HepG2 (cell line): ENCODE measurements around the gene RGS19. TPM values are rescaled to one million over a fixed set of nuclear protein-coding genes. Genes with fewer than 3 reads are reported as not detected.

Source experiments
- BCL6 ChIP-seq: IDR thresholded peaks from 2 replicates; pipeline ENCODE4 v1.6.1; 2016; ENCODE audit warnings: missing genetic modification reagents, missing compliant biosample characterization
- NR2F6 ChIP-seq, 2 experiments: IDR thresholded peaks; 2 replicates each; pipeline ENCODE4 v1.6.1; 2016; ENCODE audit warnings: antibody characterized with exemption in 1 of 2, mild to moderate bottlenecking in 1 of 2
- ZNF629 ChIP-seq: sonication (generic); formaldehyde crosslinking; conservative IDR thresholded peaks from 2 replicates; pipeline ENCODE4 v1.5.0; 2020; ENCODE audit warnings: missing genetic modification reagents
- polyA plus RNA-seq, 8 experiments: library from polyadenylated mRNA; depleted of rRNA in 3 of 8; stranded (reverse) in 7 of 8; unstranded in 1 of 8; fragments of >200 nt; fragmentation: Illumina TruSeq in 4 of 8; extraction: Trizol in 4 of 8; gene quantifications; 2 replicates each; pipeline versions ENCODE4 v1.2.1 to v1.2.3, GENCODE V29; 2011 to 2016; ENCODE audit warnings: low read depth in 4 of 8, missing spikeins in 1 of 8, mixed read lengths in 1 of 8; ENCODE audit not compliant: insufficient read depth in 1 of 8
- total RNA-seq, 5 experiments: library from RNA; depleted of rRNA; stranded (reverse); fragments of >200 nt; fragmentation: Illumina TruSeq; extraction: Trizol; gene quantifications; 2 replicates each; pipeline ENCODE4 v1.2.3, GENCODE V29; 2016; ENCODE audit warnings: low read depth in 1 of 5
- TF ChIP-seq, protein P1 (sequence below): IDR thresholded peaks from 2 replicates; pipeline ENCODE4 v1.6.1; 2016; ENCODE audit warnings: low read depth, missing genetic modification reagents, missing compliant biosample characterization
- TF ChIP-seq, protein P2 (sequence below): IDR thresholded peaks from 2 replicates; pipeline ENCODE4 v1.6.1; 2016
- TF ChIP-seq, protein P3 (sequence below): sonication (generic); formaldehyde crosslinking; IDR thresholded peaks from 2 replicates; pipeline ENCODE4 v1.5.1; 2020; ENCODE audit warnings: missing genetic modification reagents, mild to moderate bottlenecking, borderline replicate concordance
- TF ChIP-seq, protein P4 (sequence below): sonication (generic); formaldehyde crosslinking; conservative IDR thresholded peaks from 2 replicates; pipeline ENCODE4 v1.8.0; 2022; ENCODE audit warnings: missing genetic modification reagents
- TF ChIP-seq, protein P5 (sequence below): sonication (generic); formaldehyde crosslinking; IDR thresholded peaks from one replicate; pipeline ENCODE4 v1.5.1; 2020; ENCODE audit warnings: mild to moderate bottlenecking, missing genetic modification reagents; ENCODE audit errors: not compliant biosample characterization

RGS19 gene
- total and polyA plus RNA-seq, 2 of the 13 experiments (the other 11 are each of a cell fraction or from before 2014, with no cell fraction given), result 10.7 to 11.9 TPM

DNA sequence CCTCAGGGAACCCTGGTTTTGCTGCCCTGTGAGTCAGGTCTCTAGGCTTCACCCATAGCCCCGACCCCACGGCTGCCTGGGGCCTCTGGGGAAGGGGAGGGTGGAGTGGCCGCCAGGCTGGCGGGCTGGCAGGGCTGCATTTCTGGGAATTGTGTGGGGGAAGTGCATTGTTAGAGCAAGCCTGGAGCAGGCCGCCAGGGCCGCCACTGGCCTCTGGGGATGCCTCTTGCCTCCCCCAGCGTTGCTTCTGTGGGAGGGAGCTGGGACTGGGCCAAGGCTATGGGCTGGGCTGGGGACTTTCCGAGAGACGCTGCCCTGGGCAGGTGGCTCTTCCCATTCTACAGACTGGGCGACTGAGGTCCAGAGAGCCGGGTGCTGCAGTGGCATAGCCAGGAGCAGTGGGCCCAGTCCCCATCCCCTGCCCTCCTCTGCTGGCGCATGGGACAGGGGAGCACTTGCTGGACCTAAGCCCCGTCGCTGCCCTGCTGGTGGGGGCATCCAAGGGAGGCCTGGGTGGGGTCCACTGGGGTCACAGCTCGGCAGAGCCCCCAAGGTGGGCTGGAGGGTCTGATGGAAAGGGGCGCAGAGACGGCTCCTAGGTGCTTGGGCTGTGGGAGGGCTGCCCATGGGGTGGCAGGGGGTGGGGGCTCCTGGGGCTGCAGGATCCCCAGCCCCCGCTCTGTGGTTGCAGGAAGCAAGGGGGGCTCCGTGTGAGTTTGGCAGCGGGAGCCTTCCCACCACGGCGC, 23.3 kb downstream of the RGS19 start (continued):
- TF ChIP-seq, protein P1, sequence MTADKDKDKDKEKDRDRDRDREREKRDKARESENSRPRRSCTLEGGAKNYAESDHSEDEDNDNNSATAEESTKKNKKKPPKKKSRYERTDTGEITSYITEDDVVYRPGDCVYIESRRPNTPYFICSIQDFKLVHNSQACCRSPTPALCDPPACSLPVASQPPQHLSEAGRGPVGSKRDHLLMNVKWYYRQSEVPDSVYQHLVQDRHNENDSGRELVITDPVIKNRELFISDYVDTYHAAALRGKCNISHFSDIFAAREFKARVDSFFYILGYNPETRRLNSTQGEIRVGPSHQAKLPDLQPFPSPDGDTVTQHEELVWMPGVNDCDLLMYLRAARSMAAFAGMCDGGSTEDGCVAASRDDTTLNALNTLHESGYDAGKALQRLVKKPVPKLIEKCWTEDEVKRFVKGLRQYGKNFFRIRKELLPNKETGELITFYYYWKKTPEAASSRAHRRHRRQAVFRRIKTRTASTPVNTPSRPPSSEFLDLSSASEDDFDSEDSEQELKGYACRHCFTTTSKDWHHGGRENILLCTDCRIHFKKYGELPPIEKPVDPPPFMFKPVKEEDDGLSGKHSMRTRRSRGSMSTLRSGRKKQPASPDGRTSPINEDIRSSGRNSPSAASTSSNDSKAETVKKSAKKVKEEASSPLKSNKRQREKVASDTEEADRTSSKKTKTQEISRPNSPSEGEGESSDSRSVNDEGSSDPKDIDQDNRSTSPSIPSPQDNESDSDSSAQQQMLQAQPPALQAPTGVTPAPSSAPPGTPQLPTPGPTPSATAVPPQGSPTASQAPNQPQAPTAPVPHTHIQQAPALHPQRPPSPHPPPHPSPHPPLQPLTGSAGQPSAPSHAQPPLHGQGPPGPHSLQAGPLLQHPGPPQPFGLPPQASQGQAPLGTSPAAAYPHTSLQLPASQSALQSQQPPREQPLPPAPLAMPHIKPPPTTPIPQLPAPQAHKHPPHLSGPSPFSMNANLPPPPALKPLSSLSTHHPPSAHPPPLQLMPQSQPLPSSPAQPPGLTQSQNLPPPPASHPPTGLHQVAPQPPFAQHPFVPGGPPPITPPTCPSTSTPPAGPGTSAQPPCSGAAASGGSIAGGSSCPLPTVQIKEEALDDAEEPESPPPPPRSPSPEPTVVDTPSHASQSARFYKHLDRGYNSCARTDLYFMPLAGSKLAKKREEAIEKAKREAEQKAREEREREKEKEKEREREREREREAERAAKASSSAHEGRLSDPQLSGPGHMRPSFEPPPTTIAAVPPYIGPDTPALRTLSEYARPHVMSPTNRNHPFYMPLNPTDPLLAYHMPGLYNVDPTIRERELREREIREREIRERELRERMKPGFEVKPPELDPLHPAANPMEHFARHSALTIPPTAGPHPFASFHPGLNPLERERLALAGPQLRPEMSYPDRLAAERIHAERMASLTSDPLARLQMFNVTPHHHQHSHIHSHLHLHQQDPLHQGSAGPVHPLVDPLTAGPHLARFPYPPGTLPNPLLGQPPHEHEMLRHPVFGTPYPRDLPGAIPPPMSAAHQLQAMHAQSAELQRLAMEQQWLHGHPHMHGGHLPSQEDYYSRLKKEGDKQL, result peak; percentile 54; the same call in 1 of the 2 replicates
- TF ChIP-seq, protein P2, sequence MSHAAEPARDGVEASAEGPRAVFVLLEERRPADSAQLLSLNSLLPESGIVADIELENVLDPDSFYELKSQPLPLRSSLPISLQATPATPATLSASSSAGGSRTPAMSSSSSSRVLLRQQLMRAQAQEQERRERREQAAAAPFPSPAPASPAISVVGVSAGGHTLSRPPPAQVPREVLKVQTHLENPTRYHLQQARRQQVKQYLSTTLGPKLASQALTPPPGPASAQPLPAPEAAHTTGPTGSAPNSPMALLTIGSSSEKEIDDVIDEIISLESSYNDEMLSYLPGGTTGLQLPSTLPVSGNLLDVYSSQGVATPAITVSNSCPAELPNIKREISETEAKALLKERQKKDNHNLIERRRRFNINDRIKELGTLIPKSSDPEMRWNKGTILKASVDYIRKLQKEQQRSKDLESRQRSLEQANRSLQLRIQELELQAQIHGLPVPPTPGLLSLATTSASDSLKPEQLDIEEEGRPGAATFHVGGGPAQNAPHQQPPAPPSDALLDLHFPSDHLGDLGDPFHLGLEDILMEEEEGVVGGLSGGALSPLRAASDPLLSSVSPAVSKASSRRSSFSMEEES, result peak; percentile 50
- TF ChIP-seq, protein P3, sequence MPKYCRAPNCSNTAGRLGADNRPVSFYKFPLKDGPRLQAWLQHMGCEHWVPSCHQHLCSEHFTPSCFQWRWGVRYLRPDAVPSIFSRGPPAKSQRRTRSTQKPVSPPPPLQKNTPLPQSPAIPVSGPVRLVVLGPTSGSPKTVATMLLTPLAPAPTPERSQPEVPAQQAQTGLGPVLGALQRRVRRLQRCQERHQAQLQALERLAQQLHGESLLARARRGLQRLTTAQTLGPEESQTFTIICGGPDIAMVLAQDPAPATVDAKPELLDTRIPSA (CRISPR knock-in tag), result no peak
- TF ChIP-seq ZNF629, result peak; percentile 100
- peak; percentile 62; the same call in 1 of the 2 replicates for TF ChIP-seq BCL6 (CRISPR knock-in tag)
- TF ChIP-seq, protein P4, sequence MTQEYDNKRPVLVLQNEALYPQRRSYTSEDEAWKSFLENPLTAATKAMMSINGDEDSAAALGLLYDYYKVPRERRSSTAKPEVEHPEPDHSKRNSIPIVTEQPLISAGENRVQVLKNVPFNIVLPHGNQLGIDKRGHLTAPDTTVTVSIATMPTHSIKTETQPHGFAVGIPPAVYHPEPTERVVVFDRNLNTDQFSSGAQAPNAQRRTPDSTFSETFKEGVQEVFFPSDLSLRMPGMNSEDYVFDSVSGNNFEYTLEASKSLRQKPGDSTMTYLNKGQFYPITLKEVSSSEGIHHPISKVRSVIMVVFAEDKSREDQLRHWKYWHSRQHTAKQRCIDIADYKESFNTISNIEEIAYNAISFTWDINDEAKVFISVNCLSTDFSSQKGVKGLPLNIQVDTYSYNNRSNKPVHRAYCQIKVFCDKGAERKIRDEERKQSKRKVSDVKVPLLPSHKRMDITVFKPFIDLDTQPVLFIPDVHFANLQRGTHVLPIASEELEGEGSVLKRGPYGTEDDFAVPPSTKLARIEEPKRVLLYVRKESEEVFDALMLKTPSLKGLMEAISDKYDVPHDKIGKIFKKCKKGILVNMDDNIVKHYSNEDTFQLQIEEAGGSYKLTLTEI (CRISPR knock-in tag), result no peak
- peak; percentile 57 for TF ChIP-seq NR2F6 (IDR thresholded peaks at IDR 0.05)
- peak; percentile 74; the same call in 1 of the 2 replicates for TF ChIP-seq NR2F6 (CRISPR knock-in tag; IDR thresholded peaks at IDR 0.05)
- TF ChIP-seq, protein P5, sequence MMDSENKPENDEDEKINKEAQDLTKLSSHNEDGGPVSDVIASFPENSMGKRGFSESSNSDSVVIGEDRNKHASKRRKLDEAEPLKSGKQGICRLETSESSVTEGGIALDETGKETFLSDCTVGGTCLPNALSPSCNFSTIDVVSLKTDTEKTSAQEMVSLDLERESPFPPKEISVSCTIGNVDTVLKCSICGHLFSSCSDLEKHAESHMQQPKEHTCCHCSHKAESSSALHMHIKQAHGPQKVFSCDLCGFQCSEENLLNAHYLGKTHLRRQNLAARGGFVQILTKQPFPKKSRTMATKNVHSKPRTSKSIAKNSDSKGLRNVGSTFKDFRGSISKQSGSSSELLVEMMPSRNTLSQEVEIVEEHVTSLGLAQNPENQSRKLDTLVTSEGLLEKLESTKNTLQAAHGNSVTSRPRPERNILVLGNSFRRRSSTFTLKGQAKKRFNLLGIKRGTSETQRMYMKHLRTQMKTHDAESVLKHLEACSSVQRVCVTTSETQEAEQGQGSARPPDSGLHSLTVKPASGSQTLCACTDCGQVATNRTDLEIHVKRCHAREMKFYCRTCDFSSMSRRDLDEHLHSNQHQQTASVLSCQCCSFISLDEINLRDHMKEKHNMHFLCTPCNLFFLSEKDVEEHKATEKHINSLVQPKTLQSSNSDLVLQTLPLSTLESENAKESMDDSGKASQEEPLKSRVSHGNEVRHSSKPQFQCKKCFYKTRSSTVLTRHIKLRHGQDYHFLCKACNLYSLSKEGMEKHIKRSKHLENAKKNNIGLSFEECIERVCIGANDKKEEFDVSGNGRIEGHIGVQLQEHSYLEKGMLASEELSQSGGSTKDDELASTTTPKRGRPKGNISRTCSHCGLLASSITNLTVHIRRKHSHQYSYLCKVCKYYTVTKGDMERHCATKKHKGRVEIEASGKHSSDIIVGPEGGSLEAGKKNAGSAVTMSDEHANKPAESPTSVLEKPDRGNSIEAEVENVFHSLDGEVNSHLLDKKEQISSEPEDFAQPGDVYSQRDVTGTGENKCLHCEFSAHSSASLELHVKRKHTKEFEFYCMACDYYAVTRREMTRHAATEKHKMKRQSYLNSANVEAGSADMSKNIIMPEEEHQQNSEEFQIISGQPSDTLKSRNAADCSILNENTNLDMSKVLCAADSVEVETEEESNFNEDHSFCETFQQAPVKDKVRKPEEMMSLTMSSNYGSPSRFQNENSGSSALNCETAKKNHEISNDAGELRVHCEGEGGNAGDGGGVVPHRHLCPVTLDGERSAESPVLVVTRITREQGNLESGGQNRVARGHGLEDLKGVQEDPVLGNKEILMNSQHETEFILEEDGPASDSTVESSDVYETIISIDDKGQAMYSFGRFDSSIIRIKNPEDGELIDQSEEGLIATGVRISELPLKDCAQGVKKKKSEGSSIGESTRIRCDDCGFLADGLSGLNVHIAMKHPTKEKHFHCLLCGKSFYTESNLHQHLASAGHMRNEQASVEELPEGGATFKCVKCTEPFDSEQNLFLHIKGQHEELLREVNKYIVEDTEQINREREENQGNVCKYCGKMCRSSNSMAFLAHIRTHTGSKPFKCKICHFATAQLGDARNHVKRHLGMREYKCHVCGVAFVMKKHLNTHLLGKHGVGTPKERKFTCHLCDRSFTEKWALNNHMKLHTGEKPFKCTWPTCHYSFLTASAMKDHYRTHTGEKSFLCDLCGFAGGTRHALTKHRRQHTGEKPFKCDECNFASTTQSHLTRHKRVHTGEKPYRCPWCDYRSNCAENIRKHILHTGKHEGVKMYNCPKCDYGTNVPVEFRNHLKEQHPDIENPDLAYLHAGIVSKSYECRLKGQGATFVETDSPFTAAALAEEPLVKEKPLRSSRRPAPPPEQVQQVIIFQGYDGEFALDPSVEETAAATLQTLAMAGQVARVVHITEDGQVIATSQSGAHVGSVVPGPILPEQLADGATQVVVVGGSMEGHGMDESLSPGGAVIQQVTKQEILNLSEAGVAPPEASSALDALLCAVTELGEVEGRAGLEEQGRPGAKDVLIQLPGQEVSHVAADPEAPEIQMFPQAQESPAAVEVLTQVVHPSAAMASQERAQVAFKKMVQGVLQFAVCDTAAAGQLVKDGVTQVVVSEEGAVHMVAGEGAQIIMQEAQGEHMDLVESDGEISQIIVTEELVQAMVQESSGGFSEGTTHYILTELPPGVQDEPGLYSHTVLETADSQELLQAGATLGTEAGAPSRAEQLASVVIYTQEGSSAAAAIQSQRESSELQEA (CRISPR knock-in tag), result peak; percentile 18
